ENCODE measurements around the gene RLBP1.

- TF ChIP-seq CTCF (IDR thresholded peaks at IDR 0.05), result no peak
- TF ChIP-seq POLR2A (IDR thresholded peaks at IDR 0.05), result no peak
Measured at GRCh38 chr15:89187301-89187985, 33.9 kb downstream of the RLBP1 start.

Measured in esophagus squamous epithelium (tissue), 4 donors.